Measurements from ENCODE around the gene BBLN. TPM values are rescaled to one million over a fixed set of nuclear protein-coding genes. Genes with fewer than 3 reads are reported as not detected.

BBLN gene
- total and polyA plus RNA-seq, 4 donors = 13.4 to 42.1 (median 32.3) TPM

- no peak for TF ChIP-seq GABPA (IDR thresholded peaks at IDR 0.05 in 1 of 2, conservative IDR thresholded peaks at IDR 0.05 in 1 of 2)
- TF ChIP-seq SP1 (IDR thresholded peaks at IDR 0.05) = no peak
Observed at GRCh38 chr9:128118971-128119665, 40.9 kb upstream of the BBLN start (continued).

DNA sequence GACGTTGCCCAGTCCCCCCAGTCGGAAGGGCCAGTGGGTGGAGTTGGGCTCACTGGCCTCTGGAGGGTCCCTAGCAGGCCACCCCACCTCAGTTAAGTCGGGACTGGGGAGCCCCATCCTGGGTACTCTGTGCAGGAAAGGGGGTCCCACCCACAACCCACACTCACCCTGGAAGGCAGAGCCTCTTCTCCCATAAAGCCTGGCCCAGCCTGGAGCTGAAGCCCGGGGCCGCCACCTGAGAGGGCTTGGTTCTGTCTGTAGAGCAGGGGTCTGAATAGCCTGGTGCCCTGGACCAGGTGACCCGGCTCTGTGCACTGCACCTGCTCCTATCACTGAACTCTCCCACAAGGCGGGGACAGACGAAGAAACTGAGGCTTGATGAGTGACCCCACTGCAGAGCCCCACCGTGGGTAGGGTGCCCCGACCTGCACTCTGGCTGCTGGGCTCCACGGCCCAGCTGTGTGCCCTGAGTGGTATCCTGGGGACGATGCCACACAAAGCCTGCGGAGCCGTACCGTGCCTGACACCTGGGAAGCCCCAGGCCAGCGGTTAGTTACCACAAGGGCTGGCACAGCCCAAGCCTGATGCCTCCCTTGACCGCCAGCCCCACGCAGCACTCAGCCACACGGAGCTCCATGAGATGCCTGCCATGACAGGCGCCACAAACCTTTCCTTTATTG lies 39.9 kb upstream of the BBLN start:
- DNase-seq (ENCODE audit: low spot score) = no peak
- H3K27me3 ChIP-seq (ENCODE audit: control insufficient read depth in 4 of 4, insufficient read depth in 4 of 4, low read length in 3 of 4) = no peaks in the 10 kb centered on the region
- TF ChIP-seq TAF1 (conservative IDR thresholded peaks at IDR 0.05) (no peak), SP1 (IDR thresholded peaks at IDR 0.05) (no peak), YY1 (IDR thresholded peaks at IDR 0.05) (no peak), FOXA2 (IDR thresholded peaks at IDR 0.05) (no peak), RAD21 (IDR thresholded peaks at IDR 0.05) (no peak), JUND (IDR thresholded peaks at IDR 0.05) (no peak), ATF3 (IDR thresholded peaks at IDR 0.05) (no peak), NR2F2 (IDR thresholded peaks at IDR 0.05) (no peak), REST (IDR thresholded peaks at IDR 0.05) (no peak), FOXA1 (IDR thresholded peaks at IDR 0.05) (no peak), MAX (IDR thresholded peaks at IDR 0.05) (no peak)
- no peak overlapping the region for H3K27ac ChIP-seq (ENCODE audit: low read depth in 1 of 2, low read length in 2 of 2)
- no peaks in the 10 kb centered on the region for H3K9me3 ChIP-seq (ENCODE audit: control insufficient read depth in 4 of 4, low read length in 3 of 4)
- H3K36me3 ChIP-seq (ENCODE audit: control insufficient read depth in 4 of 4, insufficient read depth in 3 of 4, low read depth in 1 of 4, low read length in 3 of 4) = peaks cover 3 to 24% (median 7%) of the 10 kb centered on the region in 4 donors
- WGBS = 92% methylated on average over 20 of the region's 20 CpGs
- no peak overlapping the region for H3K9ac ChIP-seq (ENCODE audit: low read depth in 1 of 2, low read length in 2 of 2)
- no peak overlapping the region for H3K4me3 ChIP-seq (ENCODE audit: low read depth in 1 of 3, low read length in 3 of 3)
- peaks cover 4 to 28% (median 15%) of the 10 kb centered on the region in 4 donors for H3K4me1 ChIP-seq (ENCODE audit: control insufficient read depth in 4 of 4, insufficient read depth in 4 of 4, low read length in 3 of 4)

GRCh38 chr9:128120741-128121465 lies 39.2 kb upstream of the BBLN start:
- Histone ChIP-seq H3K4me1 (ENCODE audit: control insufficient read depth in 4 of 4, insufficient read depth in 4 of 4, low read length in 3 of 4) (peaks cover 3 to 28% (median 16%) of the 10 kb centered on the region in 4 donors), H3K27ac (ENCODE audit: low read depth in 1 of 2, low read length in 2 of 2) (no peak overlapping the region), H3K9ac (ENCODE audit: low read depth in 1 of 2, low read length in 2 of 2) (no peak overlapping the region), H3K36me3 (ENCODE audit: control insufficient read depth in 4 of 4, insufficient read depth in 3 of 4, low read depth in 1 of 4, low read length in 3 of 4) (peaks cover 3 to 24% (median 7%) of the 10 kb centered on the region in 4 donors), H3K9me3 (ENCODE audit: control insufficient read depth in 4 of 4, low read length in 3 of 4) (no peaks in the 10 kb centered on the region), H3K27me3 (ENCODE audit: control insufficient read depth in 4 of 4, insufficient read depth in 4 of 4, low read length in 3 of 4) (no peaks in the 10 kb centered on the region), H3K4me3 (ENCODE audit: low read depth in 1 of 3, low read length in 3 of 3) (no peak overlapping the region)
- DNase-seq (ENCODE audit: low spot score) = no peak
- 88% methylated on average over 29 of the region's 29 CpGs for WGBS
- no peak for TF ChIP-seq CTCF (IDR thresholded peaks at IDR 0.05; ENCODE audit: low read depth, low read length, missing input control)
- no peak for TF ChIP-seq FOXA2 (IDR thresholded peaks at IDR 0.05)
- TF ChIP-seq GABPA (IDR thresholded peaks at IDR 0.05 in 1 of 2, conservative IDR thresholded peaks at IDR 0.05 in 1 of 2) = no peak
- TF ChIP-seq HNF4A (conservative IDR thresholded peaks at IDR 0.05) = no peak
- no peak for TF ChIP-seq FOXA1 (IDR thresholded peaks at IDR 0.05)
- TF ChIP-seq MAX (IDR thresholded peaks at IDR 0.05) = no peak
- no peak for TF ChIP-seq RAD21 (IDR thresholded peaks at IDR 0.05)
- TF ChIP-seq ZBTB33 (IDR thresholded peaks at IDR 0.05) = no peak

Measured in liver (tissue), 9 donors.